B cell (primary cell): ENCODE data around the gene MAP4K4. TPM values are rescaled to one million over a fixed set of nuclear protein-coding genes. Genes with fewer than 3 reads are reported as not detected.

Experiments
- ATAC-seq: fragments of 200-7000 bp; cut with Tn5 transposase; one replicate; pipeline ENCODE4 v1.10.0; 2021; ENCODE audit warnings: low read depth, mild to moderate bottlenecking, moderate number of reproducible peaks, moderate library complexity
- CTCF ChIA-PET: fragments of 350-600 bp; sonication (Branson Sonifier 250); formaldehyde crosslinking; loops from one replicate; lab custom pipeline; 2021; ENCODE audit warnings: antibody characterized with exemption, inconsistent platforms; lab: Charles Lee
- POLR2A ChIA-PET: fragments of 350-600 bp; sonication (Branson Sonifier 250); formaldehyde crosslinking; loops from one replicate; lab custom pipeline; 2021; ENCODE audit warnings: antibody characterized with exemption; lab: Charles Lee
- DNase-seq: peaks from one replicate; pipeline ENCODE4 v3.0.0; 2013
- H2AFZ ChIP-seq: 2 replicates; pipeline ENCODE4 v1.6.1; 2012; ENCODE audit warnings: mild to moderate bottlenecking, low read depth, low read length; ENCODE audit not compliant: insufficient read depth, poor library complexity, severe bottlenecking
- H3K27ac ChIP-seq, 2 donors: 1 replicate in 1 of 2; 2 replicates in 1 of 2; pipeline ENCODE4 v1.5.1; 2012 to 2013; ENCODE audit warnings: low read length in 2 of 2, mild to moderate bottlenecking in 2 of 2, moderate library complexity in 1 of 2
- H3K27me3 ChIP-seq, 4 experiments: fragments of 200-600 bp in 1 of 4; sonication (generic) in 1 of 4; replicated peaks in 1 of 4; 1 replicate in 2 of 4; 2 replicates in 2 of 4; pipeline versions ENCODE4 v1.6.1 to v1.7.0; 2013 to 2016; ENCODE audit warnings: low read length in 3 of 4, mild to moderate bottlenecking in 2 of 4, mixed read lengths in 1 of 4, moderate library complexity in 1 of 4; ENCODE audit not compliant: insufficient read depth in 4 of 4, control insufficient read depth in 3 of 4; ENCODE audit errors: control extremely low read depth in 1 of 4
- H3K36me3 ChIP-seq, 2 experiments: replicated peaks in 1 of 2; 1 replicate in 1 of 2; 2 replicates in 1 of 2; pipeline versions ENCODE4 v1.6.1 to v1.7.1; 2013; ENCODE audit warnings: low read length in 1 of 2; ENCODE audit not compliant: insufficient read depth in 2 of 2, control insufficient read depth in 1 of 2; ENCODE audit errors: control extremely low read depth in 1 of 2, extremely low read depth in 1 of 2
- H3K4me1 ChIP-seq, 2 donors: fragments of 200-600 bp in 1 of 2; sonication (generic) in 1 of 2; 1 replicate in 1 of 2; 2 replicates in 1 of 2; pipeline versions ENCODE4 v1.5.1 to v1.6.1; 2013 to 2017; ENCODE audit warnings: low read length in 2 of 2; ENCODE audit not compliant: control insufficient read depth in 2 of 2, insufficient read depth in 2 of 2
- H3K4me2 ChIP-seq: replicated peaks from 2 replicates; pipeline ENCODE3; 2012; ENCODE audit warnings: mild to moderate bottlenecking, low read depth, low read length; ENCODE audit not compliant: poor library complexity, severe bottlenecking
- H3K4me3 ChIP-seq, 5 experiments: fragments of 200-600 bp in 1 of 5; sonication (generic) in 1 of 5; 1 replicate in 3 of 5; 2 replicates in 2 of 5; pipeline versions ENCODE4 v1.5.1 to v1.7.0; 2011 to 2016; ENCODE audit warnings: low read length in 4 of 5, mild to moderate bottlenecking in 4 of 5, low read depth in 2 of 5, control low read depth in 1 of 5, moderate library complexity in 1 of 5; ENCODE audit not compliant: insufficient read depth in 1 of 5; ENCODE audit errors: control extremely low read depth in 1 of 5, extremely low read depth in 1 of 5
- H3K79me2 ChIP-seq: fragments of 200-600 bp; sonication (generic); one replicate; pipeline ENCODE4 v1.6.0; 2016; ENCODE audit warnings: low read length; ENCODE audit not compliant: control insufficient read depth, insufficient read depth
- H3K9ac ChIP-seq: fragments of 200-600 bp; sonication (generic); 2 replicates; pipeline ENCODE4 v1.6.1; 2017; ENCODE audit warnings: mild to moderate bottlenecking, low read length, moderate library complexity
- H3K9me3 ChIP-seq, 3 donors: one replicate each; pipeline versions ENCODE4 v1.6.1 to v1.7.1; 2013; ENCODE audit warnings: low read length in 2 of 3; ENCODE audit not compliant: control insufficient read depth in 2 of 3, insufficient read depth in 1 of 3; ENCODE audit errors: control extremely low read depth in 1 of 3
- H4K20me1 ChIP-seq: 2 replicates; pipeline ENCODE4 v1.6.0; 2012; ENCODE audit warnings: mild to moderate bottlenecking, low read length; ENCODE audit not compliant: insufficient read depth, control insufficient read depth, poor library complexity, severe bottlenecking
- H3K27ac Mint-ChIP-seq: one replicate; pipeline ENCODE4 v1.8.0; 2021; ENCODE audit warnings: mixed read lengths
- H3K27me3 Mint-ChIP-seq: one replicate; pipeline ENCODE4 v1.8.0; 2021; ENCODE audit warnings: mixed read lengths
- H3K4me1 Mint-ChIP-seq: one replicate; pipeline ENCODE4 v1.8.0; 2021; ENCODE audit warnings: mixed read lengths
- H3K4me3 Mint-ChIP-seq: one replicate; pipeline ENCODE4 v1.8.0; 2021; ENCODE audit warnings: mixed read lengths
- H3K9me3 Mint-ChIP-seq: one replicate; pipeline ENCODE4 v1.8.0; 2022; ENCODE audit warnings: mixed read lengths; ENCODE audit not compliant: insufficient read depth
- EZH2 ChIP-seq: IDR thresholded peaks from 2 replicates; pipeline ENCODE4 v1.6.1; 2012; ENCODE audit warnings: borderline replicate concordance, low read depth, mild to moderate bottlenecking, moderate library complexity, low read length; ENCODE audit not compliant: insufficient read depth, poor library complexity, severe bottlenecking
- WGBS: methylation state at CpG from one replicate; pipeline ENCODE4 v1.1.5; 2013; ENCODE audit warnings: missing lambda C conversion rate; ENCODE audit not compliant: insufficient coverage; 5-methylcytosine and 5-hydroxymethylcytosine counted together
- intact Hi-C: fragments of 100-400 bp; cut with micrococcal nuclease; formaldehyde crosslinking; loops from one replicate; pipeline ENCODE4 v1.10.0; 2022
- polyA plus RNA-seq: library from polyadenylated mRNA; depleted of rRNA; stranded (reverse); fragments of >200 nt; gene quantifications from 2 replicates; pipeline ENCODE4 v1.2.3, GENCODE V29; 2012
- total RNA-seq, 2 donors: library from RNA; stranded (reverse); fragments of 120-200 nt in 1 of 2; gene quantifications; 1 replicate in 1 of 2; 2 replicates in 1 of 2; pipeline versions ENCODE4 v1.2.3 to v1.2.4, GENCODE V29; 2013 to 2022
- TF ChIP-seq, protein P1 (sequence below): fragments of 200-600 bp; IDR thresholded peaks from one replicate; pipeline ENCODE4 v1.8.0; 2022; ENCODE audit warnings: antibody characterized with exemption, mild to moderate bottlenecking

The MAP4K4 gene
- total and polyA plus RNA-seq, 2 donors (not counting 1 experiment from before 2014, with no cell fraction given) = 54.8 to 280 TPM

DNA sequence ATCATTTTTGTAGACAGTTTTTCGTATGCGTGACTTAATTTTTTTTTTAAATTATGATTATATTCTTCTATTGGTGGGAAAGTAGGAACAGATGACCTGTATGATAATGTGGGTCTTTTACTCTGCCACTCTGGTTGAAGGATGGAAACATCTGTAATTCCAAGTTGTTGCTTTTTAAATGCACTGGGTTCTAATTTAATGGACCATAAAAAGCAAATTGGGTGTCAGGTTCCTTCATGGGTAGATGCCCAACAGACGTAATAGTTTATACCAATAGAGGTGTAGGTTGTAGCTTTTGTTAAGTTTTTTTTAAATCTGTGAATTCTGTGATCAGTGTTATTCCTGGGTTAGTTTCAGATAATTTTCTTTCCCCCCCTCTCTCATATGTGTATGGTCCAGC is 117.6 kb downstream of the MAP4K4 start:
- no peak overlapping the region for H3K4me3 ChIP-seq
- no peak for TF ChIP-seq EZH2
- TF ChIP-seq, protein P1, sequence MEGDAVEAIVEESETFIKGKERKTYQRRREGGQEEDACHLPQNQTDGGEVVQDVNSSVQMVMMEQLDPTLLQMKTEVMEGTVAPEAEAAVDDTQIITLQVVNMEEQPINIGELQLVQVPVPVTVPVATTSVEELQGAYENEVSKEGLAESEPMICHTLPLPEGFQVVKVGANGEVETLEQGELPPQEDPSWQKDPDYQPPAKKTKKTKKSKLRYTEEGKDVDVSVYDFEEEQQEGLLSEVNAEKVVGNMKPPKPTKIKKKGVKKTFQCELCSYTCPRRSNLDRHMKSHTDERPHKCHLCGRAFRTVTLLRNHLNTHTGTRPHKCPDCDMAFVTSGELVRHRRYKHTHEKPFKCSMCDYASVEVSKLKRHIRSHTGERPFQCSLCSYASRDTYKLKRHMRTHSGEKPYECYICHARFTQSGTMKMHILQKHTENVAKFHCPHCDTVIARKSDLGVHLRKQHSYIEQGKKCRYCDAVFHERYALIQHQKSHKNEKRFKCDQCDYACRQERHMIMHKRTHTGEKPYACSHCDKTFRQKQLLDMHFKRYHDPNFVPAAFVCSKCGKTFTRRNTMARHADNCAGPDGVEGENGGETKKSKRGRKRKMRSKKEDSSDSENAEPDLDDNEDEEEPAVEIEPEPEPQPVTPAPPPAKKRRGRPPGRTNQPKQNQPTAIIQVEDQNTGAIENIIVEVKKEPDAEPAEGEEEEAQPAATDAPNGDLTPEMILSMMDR = no peak
- no CpG with 5 or more reads among the region's 3 CpGs for WGBS
- H2AFZ ChIP-seq = no peak overlapping the region
- Mint-ChIP-seq H3K27ac (no peak overlapping the region), H3K9me3 (no peaks in the 10 kb centered on the region), H3K27me3 (no peaks in the 10 kb centered on the region), H3K4me1 (peaks cover 83% of the 10 kb centered on the region), H3K4me3 (no peak overlapping the region)
- DNase-seq (no peak), ATAC-seq (no peak)
- H3K27ac ChIP-seq = no peak overlapping the region
- peaks cover 97% of the 10 kb centered on the region for H4K20me1 ChIP-seq
- no peak overlapping the region for H3K4me2 ChIP-seq
- H3K79me2 ChIP-seq = peaks cover 99% of the 10 kb centered on the region
- POLR2A ChIA-PET = no interaction called here
- H3K4me1 ChIP-seq = peaks cover 17 to 41% of the 10 kb centered on the region in 2 donors
- H3K9ac ChIP-seq = no peak overlapping the region
- H3K27me3 ChIP-seq = no peaks in the 10 kb centered on the region
- H3K9me3 ChIP-seq = no peaks in the 10 kb centered on the region
- CTCF ChIA-PET = interaction anchor here (1.1 to 1.6 kb wide), 3 partner anchors 16 to 397 kb away, joined by 3 to 5 read pairs (median 4); no protein-coding TSS in a partner anchor
- intact Hi-C loops = no loop called here
- peaks cover 1 to 3% of the 10 kb centered on the region in 2 experiments for H3K36me3 ChIP-seq

DNA sequence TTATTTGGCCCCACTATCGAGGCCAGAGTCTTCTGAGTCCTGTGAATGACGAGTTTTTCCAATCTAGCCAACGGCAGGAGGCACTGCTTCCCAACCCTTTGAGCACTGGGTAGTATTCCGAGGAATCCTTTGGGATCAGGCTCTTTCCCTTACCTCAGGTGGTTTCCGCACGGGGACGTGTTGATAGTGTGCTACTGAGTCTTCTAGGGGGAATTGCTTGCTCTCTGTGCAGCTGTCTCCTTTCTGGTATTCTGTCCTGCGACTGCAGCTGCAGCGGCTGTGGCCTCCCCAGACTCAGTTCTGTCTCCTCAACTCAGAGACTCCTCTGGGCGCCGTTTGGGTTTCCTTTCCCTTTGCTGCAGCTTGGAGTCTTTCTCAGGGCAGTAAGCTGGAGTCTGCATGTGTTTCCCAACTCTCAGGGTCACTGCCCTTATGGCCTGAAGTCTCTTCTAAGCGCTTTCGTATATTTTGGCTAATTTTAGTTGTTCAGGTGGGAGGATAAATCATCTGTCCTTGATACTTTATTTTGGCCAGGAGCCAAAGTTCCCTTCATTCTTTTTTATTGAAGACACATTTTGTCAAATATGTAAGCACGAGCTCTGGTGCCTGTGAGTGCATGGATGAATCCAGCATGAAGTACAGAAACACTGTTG is 118.4 kb downstream of the MAP4K4 start:
- H4K20me1 ChIP-seq = peaks cover 97% of the 10 kb centered on the region
- CTCF ChIA-PET = interaction anchor here (1.0 kb wide), 1 partner anchor 15 kb away, joined by 4 read pairs; no protein-coding TSS in a partner anchor

More for the DNA sequence above, 118.4 kb downstream of the MAP4K4 start:
- no peak overlapping the region for H3K4me3 Mint-ChIP-seq
- H3K4me1 Mint-ChIP-seq = peaks cover 86% of the 10 kb centered on the region
- TF ChIP-seq, protein P1 = no peak
- TF ChIP-seq EZH2 = no peak
- peaks cover 100% of the 10 kb centered on the region for H3K79me2 ChIP-seq
- H3K27me3 Mint-ChIP-seq = no peaks in the 10 kb centered on the region
- no peak overlapping the region for H3K9ac ChIP-seq
- H3K4me2 ChIP-seq = no peak overlapping the region
- DNase-seq = no peak
- POLR2A ChIA-PET = no interaction called here
- H3K27ac ChIP-seq = no peak overlapping the region
- 84% methylated on average over 13 of the region's 14 CpGs for WGBS
- intact Hi-C loops = no loop called here
- ATAC-seq = no peak
- no peak overlapping the region for H2AFZ ChIP-seq
- H3K9me3 ChIP-seq = no peaks in the 10 kb centered on the region
- H3K27ac Mint-ChIP-seq = no peak overlapping the region
- peaks cover 17 to 47% of the 10 kb centered on the region in 2 donors for H3K4me1 ChIP-seq
- H3K9me3 Mint-ChIP-seq = no peaks in the 10 kb centered on the region
- no peak overlapping the region for H3K4me3 ChIP-seq
- peaks cover 1 to 3% of the 10 kb centered on the region in 2 experiments for H3K36me3 ChIP-seq
- H3K27me3 ChIP-seq = no peaks in the 10 kb centered on the region
